ENCODE measurements around the gene TTYH3.

The TTYH3 gene

DNA sequence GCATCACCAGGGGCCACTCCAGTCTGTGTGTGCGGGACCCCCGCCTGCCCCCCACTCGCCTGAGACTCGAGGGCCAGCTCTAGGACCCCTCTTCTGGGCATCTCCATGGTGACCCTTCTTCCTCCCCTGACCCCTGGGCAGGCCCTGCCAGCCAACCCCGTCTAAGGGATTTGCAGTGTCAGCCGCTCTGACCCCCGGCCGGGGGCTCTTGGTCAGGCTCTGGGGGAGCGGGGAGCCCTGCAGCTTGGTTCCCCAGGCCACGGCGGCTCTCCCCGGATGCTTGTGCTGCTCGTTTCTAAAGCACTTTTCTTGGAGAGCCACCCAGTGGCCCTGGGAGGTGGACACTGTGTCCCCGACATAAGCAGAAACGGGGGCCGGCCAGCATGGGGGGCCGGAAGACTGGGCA, 5.3 kb downstream of the TTYH3 start:
- no peak for DNase-seq

DNA sequence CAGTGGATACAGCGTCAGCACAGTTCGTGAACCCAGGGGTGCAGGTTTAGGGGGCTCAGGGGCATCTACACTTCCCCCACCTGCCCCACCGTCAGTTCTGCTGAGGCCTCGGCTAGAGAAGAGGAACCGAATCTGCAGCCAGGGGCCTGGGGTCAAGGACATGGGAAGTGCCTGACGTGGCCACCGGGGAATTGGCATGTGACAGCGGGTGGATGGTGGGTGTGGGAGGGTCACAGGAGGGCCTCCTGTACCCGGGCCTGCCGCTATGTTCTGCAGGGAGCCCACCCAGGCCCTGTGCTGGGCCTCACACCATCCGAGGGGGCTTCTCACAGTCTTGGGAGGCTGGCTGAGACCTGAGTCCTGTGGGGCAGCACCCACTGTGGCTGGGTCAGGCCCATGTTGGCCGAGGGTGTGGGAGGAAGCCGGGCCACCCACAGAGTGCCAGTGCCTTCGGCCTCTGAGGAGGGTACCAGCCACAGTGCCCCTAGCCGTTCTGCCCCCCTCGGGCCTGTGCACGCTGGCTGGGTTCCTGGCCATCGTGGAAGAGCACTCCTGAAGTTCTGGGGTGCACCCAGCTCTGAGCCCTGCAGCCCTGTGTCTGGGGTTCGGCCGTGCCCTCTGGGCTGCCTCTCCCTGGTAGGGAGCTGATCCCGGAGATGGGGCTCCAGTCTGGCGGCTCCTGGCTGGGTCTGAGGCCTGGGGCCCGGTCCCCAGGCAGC, 5.9 kb downstream of the TTYH3 start:
- no peak for DNase-seq

DNA sequence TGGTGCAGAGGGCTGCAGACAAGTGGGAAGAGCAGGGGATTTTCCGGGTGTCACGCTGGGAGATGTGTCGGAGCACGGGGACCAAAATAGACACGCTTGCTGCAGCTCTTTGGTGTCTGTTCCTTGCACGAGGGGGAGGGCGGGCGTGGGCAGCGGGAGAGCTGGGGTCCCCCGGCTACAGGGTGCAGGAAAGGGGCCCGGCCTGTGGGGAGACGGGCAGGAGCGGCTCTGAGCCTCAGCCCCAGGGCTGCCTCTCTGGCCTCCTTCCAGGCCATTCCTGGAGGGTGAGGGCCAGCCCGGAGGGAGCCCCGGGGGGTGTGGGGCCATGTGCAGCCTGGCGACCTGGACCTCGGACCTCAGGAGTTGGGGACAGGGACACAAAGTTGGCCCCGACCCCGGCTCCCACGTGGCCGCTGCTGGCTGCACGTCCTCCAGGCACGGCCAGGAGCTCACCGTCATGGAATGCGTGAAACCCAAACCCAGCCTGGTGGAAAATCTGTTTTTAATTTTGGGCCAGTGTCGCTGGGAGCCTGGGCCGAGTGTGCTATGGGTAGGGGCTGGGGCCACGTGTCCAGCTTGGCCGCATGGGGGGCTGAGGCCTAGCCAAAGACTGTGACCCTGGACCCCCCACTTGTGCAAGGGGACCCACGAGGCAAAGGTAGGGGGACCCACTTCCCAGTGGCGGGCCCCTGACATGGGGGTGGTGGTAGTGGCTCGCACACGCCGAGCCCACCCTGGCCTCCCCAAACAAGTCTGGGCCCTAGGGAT, 6.6 kb downstream of the TTYH3 start:
- DNase-seq: no peak

DNA sequence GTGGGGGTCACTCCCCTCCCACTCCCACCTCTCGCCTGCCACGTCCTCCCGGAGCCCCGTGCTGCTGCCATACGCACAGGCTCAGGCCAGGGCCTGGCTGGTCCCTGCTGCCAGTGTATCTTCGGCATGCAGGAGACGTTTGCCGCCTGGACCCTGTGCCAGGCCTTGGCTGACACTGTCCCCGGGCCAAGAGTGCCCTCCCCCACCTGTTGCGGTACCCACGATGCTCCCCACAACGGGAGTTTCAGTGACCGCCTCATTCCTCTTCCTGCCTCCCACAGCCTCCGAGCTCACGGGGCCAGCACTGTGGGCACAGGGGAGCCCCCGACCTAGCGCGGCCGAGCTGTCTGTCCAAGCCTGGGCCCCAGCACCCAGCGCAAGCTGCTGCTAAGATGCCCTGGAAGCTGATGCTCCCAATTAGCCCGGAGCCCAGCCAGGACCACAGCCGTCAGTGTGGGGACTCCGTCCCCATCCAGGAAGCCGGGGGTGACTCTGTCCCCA, 7.4 kb downstream of the TTYH3 start:
- no peak for DNase-seq

DNA sequence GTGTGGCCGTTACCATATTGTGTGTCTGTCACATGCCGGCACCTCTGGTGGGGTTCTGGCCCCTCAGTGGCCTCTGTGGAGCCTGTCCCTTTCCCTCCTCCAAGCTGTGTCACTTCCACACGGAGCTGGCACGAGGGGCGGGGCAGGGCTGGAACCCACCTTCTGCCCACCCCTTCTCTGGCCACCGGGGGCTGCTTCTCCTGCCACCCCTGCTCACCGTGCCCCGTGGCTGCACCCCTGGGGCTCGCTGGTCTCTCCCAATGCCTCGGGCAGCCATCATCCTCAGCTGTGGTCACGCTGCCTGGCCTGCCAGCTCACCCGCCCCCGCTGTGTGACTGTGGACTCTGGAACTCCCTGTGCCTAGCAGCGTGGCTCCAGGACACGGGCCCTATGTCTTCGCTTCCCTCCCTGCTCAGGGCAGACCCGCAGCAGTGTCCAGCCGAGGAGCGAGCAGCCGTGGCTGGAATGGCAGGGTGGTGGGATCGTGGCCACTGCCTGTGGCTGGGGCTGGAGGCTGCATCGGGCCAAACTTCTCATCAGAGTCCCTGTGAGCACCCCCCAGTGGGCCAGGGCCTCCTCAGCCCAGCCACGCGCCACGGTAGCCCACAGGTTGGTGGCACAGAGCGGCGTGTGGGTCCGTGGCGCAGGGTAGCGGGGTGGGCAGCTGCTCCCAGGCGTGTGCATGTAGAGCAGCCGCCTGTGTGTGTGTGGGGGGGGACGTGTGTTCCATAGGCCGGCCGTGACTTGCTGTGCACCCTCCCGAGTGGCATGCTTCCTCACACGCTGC, 8.1 kb downstream of the TTYH3 start:
- DNase-seq: no peak

DNA sequence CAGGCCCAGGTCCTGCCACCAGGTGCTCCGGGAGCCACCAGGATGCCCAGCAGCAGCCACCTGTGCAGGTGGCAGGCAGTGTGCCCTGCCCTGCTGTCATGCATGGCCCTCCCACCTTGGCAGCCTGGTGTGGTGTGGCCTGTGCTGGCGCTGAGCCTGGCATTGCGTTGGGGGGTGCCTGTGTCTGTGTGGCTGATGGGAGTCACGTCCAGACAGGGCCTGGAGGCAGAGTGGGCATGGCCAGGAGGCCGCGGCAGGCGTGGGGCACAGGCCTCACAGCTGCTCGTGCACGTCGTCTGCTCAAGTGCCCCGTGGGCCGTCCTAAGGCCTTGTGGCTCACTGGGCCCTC, 8.7 kb downstream of the TTYH3 start:
- DNase-seq: no peak

DNA sequence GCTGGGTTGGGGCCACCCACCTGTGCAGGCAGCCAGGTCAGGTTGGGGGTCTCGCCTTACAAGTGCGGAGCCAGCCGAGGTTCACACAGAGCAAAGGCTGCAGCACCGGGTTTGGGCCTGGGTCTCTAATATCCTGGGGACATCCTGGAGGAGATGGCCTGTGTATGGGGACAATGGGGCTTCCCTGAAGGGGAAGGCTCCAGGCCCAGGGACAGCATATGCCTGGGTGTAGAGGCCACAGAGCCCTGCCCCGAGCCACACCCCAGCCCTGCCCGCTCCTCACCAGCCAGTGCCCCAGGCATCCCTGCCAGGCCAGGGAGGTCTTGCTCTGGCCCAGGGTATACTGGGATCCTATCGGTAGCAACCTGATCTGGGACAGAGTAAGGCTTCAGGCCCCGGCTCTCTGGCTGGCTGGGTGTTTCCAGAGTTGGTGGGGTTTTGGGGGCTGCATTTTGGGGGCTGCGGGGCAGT, 9.1 kb downstream of the TTYH3 start:
- no peak for DNase-seq

DNA sequence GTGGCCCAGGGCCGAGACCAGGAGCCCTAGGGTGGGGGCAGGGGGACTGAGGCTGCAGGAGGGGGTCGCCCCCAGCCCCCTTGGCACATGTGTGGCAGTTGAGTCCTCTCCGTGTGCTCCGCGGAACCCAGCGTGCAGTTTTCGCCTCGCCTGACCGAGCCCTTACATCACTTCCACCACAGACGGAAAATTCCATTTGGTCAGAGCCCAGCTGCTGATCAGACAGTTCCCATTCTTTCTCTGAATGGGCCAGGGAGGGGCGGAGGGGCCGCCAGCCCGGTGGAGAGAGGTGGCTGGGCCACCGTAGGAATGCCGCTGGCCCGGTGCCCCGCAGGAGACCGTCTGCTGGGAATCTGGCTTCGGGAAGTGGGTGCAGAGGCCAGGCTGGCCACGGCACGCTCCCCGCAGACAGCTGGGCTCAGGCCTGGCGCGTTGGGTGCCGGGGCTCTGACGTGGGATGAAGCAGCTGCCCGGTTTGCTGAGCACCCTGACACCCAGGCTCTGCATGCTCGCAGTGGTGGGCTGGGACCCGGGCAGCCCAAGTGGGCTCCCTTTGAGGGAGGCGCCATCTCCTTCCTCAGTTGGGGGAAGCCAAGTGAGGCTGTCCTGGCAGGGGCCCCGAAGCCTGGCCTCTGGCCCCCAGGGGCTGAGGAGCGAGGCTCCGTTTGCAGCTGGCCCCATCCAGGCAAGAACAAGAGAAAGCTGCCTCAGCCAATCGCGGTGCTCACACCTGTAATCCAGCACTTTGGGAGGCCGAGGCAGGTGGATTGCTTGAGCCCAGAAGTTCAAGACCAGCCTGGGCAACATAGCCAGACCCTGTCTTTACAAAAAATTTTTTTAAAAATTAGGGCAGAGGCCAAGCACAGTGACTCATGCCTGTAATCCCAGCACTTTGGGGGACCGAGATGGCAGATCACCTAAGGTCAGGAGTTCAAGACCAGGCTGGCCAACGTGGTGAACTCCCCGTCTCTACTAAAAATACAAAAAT, 9.9 kb downstream of the TTYH3 start:
- DNase-seq: no peak

DNA sequence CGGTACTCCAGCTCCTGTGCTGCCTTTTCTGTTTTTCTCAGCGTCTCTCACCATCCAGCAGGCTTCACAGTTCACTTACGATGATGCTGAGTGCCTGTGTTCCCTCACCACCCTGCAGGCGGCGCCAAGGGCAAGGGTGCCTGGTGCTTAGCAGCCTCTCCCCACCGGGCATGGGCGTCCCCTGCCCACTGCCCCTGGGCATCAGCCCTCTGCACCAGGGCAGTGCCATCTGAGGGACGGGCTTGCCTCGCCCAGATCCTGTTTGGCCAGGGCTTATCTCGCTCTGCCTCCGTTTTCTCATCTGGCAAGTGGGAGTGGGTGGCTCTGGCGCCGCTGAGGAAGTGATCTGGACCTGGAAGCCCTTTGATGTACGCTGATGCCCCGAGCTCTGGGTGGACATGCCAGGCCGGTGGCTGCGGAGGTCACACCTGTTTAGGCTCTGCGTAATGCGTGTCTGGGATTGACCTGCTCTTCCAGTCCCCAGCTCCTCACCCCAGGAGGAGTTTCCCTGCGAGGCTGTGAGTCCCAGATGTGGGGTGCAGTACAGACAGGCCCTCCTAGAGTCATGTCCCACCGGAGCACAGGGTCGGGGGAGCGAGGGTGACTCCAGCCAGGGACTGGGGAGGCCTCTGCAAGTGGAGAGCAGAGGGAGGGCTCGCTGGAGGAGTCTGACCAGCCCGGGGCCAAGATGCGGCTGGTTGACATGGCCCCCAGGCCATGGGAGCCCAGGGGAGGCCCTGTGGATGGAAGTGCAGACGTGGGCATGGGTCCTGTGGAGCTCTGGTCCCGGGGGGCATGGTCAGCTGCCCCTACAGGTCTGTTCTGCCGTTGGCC, 11.8 kb downstream of the TTYH3 start:
- no peak for DNase-seq

DNA sequence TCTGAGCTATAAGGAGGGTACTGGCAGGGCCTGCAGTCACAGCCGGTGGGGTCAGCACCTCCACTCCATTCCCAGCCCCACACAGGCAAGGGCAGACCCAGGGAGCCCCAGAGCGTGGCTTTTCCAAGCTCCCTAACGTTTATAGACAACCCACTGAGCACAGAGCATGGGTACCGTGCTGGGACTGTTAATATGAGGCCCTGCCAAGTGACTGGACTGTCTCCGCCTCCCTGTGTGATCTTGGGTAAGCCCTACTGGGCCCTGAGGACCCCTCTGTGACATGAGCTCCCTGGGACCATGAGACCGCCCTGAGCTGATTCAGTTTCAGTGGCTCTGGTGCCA, 12.4 kb downstream of the TTYH3 start:
- DNase-seq: no peak

DNA sequence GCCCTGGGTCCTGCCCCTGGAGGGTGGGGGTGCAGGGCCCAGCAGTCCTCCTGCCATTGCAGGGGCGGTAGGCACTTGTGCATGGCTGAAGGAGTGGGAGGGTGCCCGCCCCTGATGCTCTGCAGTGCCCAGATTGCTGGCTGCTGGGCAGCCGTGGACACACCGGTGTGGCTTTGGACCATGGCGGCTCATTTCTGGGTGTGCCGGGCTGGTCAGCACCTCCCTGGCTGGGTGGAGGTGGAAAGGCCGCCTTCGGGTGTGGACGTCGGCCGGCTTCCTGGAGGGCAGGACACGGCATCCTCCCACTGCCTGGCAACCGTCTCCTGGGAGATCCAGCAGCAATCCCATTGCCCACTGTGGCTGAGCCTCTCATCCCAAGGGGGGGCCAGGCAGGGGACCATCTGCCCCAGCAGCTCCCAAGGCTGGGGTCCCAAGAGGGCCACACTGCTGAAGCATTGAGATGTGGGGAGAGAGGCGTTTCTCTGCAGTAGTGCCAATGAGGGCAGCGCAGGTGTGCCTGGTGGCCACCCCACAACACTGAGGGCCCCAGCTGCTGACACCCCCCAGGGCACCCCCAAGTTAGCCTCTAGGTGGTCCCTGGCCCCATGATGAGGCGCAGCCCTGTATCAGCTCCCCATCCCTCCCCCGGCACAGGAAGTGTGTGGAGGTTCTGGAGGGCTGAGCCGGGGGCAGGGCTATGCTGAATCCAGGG, 12.9 kb downstream of the TTYH3 start:
- no peak for DNase-seq

DNA sequence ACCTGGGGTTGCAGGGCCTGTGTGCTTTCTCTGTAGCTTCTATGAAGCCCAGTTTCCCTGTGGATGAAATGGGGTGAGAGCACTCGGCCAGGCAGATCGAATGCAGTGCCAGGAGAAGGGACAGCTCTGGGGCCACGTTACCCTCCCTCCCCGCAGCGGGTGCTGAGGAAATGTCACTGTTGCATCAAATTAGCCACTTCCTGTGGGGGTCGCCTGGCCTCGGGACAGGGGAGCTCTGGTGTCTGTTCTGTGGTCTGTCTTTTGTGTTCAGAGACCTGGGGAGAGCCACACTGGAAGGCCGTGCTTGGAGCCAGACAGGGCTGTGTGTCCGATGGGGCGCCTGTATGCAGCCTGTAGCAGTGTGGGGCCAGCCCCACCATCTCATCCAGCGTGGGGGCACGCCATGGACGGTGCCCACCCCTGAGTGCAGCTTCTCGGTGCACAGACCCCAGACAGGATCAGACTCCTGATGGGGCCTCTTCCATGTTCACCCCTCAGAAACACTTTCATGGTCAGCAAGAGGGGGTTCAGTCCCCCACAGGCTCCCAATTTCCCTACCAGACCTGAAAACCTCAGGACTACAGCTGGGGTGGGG, 13.6 kb downstream of the TTYH3 start:
- DNase-seq: no peak

DNA sequence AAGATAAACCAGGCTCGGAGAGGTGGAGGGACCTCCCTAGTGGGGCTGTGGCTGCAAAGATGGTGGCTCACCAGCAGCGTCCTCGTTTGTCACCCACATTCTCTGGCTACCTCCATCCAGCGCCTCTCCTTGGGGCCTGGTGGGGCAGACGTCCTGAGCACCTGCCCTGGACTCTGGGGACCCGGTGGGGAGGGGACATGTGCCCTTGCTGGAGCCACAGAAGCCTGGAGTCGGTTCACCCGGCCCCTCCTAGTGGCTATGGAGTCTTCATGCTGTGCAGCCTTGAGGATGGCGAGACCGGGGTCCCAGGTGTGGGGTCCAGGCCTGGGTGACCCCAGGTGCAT, 14.5 kb downstream of the TTYH3 start:
- DNase-seq: no peak

DNA sequence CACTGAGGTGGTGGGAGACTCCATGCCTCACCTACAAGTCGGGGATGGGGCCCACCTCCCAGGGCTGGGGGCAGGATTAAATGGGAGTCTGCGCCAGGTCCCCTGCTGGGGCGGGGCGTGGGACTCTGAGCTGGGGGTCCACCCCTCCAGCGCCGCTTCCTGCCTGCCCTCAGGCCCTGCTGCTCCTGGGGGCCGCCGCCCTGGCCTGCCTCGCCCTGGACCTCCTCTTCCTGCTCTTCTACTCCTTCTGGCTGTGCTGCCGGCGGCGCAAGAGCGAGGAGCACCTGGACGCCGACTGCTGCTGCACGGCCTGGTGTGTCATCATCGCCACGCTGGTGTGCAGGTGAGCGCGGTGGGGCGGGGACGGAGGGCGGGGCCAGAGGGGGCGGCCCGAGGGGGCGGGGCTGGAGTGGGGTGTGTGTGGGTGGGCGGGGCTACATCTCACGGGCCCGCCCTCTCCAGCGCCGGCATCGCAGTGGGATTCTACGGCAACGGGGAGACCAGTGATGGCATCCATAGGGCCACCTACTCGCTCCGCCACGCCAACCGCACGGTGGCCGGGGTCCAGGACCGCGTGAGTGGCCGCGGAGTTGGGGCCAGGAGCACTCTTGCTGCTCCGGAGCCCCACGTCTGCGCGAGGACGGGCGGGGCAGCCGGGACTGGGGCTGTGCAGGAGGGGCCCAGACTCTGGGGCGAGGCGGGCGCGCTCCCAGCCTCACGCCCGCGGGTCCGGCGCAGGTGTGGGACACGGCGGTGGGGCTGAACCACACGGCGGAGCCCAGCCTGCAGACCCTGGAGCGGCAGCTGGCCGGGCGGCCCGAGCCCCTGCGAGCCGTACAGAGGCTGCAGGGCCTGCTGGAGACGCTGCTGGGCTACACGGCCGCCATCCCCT, 15.1 kb downstream of the TTYH3 start:
- no peak for DNase-seq

DNA sequence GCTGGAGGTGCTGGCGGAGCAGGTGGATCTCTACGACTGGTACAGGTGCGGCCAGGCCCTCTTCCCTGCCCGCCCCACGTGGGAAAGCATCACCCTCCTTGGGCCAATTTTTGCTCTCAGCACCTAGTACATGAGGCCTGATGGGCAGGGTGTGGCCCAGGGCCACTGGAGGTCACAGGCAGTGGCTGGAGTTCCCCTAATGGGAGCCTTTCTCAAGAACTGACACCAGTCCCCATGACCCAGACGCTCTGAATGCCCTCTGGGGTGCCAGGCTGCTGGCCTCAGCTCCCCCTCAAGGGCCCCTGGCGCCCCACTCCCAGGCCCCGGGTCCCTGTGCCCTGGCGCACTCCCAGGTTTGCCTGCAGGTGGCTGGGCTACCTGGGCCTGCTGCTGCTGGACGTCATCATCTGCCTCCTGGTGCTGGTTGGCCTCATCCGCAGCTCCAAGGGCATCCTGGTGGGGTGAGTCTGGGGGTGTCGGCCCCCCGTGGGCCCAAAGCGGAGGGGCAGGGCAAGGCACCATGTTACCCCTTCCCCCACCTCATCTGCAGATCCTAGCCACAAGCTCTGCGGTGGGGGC, 15.9 kb downstream of the TTYH3 start:
- no peak for DNase-seq

DNA sequence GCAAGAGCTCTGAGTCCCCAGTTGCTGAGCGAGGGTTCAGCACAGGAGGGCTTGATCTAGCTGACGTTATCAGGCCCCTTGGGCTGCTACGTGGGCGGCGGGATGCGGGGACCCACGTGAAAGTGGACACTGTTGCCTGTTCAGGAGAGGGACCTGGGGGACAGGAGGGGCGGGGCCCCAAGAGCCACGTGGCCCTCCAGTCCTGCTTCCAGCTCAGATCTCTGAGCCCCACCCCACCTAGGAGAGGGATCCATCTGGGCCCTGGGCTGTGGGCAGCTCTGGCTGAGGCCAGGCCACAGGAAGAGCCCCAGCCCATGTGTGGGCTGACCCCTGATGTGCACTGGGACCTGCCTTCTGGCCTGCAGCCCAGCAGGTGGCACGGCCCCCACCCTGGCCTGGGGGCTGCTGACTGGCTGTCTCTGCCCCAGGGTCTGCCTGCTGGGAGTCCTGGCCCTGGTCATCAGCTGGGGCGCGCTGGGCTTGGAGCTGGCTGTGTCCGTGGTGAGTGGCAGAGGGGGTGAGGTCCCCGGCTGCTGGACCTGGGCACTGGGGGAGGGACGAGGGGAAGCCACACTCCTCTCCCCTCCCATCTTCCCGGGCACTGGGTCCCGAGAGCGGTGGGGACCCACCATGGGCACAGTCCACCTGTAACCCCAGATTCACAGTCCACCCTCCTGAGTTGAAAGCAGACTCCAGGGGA, 17.5 kb downstream of the TTYH3 start:
- DNase-seq: no peak

DNA sequence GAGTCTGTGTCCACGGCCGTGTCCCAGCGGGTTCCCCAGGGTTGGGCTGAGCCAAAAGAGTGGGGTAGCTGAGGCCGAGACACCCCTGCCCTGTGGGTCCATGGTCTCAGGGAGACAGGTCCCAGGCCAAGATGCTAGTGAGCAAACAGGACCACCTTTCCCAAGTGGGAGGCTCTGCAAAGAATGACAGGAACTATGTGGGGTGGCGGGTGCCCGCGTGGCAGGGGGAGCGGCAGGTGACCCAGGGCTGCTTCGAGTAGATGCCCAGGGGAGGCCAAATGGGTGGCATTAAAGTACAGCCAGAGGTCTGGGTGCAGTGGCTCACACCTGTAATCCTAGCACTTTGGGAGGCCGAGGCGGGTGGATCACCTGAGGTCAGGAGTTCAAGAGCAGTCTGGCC, 18.2 kb downstream of the TTYH3 start:
- no peak for DNase-seq

DNA sequence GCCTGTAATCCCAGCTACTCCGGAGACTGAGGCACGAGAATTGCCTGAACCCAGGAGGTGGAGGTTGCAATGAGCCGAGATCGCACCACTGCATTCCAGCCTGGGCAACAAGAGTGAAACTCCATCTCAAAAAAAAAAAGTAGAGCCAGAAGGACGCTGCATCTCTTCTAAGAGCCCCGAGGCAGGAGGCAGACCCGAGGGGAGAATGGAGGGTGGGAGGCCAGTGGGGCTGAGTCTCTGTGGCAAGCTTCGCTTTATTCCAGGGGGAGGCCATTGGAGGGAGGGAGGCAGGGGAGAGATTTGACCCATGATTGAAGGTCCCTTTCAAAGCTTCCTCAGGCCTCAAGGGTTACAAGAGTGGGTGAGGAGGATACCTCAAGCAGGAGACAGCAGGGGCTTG, 18.7 kb downstream of the TTYH3 start:
- DNase-seq: no peak
